Measurements from ENCODE around the gene PSTPIP1.
"Not testable (repeated sequence)": the region's sequence is repeated elsewhere in the genome, so short reads cannot be mapped to it uniquely, and the experiment has no call there.

The PSTPIP1 gene

DNA sequence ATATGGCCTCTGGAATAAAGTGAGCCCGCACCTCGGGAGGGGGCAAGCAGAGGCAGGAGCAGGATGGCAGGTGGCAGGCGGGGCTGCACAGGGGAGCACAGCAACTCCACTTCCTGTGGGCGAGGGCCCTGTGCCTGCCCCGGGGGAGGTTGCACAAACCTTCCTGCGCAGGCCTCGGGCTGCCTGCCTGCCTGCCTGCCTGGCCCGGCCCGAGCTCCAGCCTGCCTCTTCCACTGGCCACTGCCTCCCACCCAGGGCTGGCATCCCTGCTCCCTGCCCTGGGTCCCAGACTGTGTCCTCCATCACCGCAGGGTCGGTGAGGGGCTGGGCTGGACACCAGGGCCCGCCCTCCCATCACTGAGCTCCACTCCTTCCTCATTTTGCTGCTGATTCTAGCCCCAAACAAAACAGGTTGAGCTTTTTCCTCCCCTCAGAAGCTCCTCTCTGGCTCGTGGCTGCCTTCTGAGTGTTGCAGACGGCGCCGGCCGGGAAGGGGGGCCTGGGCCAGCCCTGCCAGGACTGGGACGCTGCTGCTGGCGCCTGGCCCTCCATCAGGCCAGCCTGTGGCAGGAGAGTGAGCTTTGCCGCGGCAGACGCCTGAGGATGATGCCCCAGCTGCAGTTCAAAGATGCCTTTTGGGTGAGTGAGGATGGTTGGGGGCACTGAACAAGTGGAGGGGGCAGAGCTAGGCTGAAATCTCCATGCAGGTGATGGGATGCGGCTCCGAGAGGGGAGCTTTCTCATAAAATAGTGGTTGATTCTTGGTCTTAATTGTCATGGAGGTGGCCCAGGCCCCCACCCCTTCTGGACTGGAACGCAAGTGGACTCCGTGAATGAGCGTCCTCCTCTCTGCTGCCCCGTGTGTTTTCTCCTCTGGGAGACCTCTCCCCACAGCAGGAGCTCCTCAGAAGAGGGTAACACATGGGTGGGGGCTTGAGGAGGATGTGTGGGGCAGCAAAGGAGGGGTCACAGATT is at the start of gene PSTPIP1:
PSTPIP1 (plus strand) TSS at position 156 of the 975 bp plus-strand sequence; CDS start at position 604, 448 bp downstream.
- DNase-seq: peak; percentile 82

DNA sequence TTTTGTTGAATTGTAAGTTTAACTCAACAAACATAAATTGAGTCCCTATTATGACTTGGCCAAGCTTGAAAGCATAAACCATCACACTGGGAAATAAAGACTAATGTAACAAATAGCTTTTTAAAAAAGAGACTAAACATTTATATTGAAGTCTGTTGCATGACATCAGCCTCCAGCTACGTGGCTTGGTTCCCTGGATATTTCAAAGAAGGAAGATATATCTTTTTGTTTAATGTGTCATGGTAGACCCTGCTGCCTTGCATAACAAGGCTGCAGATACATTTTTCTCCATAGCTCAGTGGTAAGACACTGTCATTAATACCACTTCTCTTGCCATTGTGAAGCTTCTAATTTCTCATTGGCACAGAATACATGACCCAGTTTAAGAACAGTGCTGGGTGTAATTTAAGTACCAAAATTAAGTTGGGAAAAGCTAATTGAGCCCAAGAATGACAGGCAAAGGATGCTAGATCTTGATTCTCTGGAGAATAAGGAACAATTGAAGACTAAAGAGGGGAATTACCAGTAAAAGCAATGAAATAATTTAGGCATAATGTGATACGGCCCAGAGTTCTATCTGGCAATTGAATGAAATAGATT is 49.3 kb upstream of the PSTPIP1 start:
- DNase-seq: no peak

DNA sequence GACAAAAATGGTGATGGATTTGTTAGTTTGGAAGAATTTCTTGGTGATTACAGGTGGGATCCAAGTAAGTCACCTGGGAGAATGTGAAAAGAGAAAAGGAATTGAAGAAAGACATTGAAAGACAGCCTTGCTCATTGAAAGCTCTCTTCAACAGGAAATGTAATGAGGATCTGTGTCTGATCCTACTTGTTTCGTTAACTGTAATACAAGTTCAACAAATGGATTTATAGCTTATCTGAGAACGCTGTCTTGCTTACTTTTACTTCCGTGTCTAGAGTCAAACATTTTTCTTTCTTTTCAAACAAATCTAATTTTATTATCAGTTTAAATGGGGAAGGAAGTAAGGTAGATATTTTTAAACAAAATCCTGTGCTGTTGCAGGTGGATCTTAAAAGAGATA is 47.5 kb upstream of the PSTPIP1 start:
- no peak for DNase-seq

DNA sequence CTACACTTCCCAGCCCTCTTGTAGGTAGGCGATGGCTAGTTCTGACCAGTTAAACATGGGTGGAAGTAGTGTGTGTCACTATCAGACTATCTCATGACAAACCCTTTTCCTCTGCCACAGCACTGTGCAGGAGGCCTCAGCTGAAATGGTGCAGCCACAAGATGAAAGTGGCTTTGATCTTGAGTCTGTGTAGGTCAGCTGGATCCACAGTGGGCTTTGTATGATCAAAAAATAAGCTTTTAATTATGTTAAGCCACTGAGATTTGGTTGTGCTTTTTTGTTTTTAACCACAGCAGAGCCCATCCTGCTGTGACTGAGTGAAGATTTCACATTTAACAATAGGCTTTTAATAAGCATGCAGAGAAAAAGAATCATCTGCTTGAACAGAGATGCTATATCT is 43.7 kb upstream of the PSTPIP1 start:
- no peak for DNase-seq

DNA sequence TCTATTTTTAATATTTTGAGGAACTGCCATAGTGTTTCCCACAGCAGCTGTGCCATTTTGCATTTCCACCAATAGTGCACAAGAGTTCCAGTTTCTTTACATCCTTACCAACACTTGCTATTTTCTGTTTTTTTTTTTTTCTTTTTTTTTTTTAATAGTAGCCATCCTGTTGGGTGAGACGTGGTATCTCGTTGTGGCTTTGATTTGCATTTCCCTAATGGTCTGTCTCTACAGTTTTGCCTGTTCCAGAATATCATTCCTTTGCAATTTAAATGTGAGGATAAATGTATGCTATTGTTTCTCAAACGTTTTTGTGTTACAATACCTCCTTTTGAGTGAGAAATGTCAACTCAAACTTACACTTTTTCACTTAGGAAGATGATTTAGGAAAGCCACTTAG is 41.0 kb upstream of the PSTPIP1 start:
- DNase-seq: no peak

DNA sequence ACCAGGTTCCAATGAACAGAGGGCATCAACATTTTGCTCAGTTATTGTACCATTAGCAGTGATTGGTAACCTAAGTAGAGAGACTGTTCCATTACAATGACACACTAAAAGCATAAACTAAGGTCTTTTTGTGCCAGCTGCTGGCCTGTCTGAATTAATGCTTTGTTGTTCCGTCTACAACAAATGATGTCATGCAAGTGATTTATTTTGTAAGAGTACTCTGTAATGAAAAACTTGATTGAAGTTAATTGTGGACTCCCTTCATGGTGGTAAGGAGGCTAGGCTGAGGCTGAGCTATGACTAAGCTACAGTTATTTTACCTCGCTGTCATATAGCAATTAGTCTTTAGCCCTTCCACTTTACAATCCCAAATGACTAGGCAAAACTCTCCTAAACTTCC is 40.2 kb upstream of the PSTPIP1 start:
- no peak for DNase-seq

DNA sequence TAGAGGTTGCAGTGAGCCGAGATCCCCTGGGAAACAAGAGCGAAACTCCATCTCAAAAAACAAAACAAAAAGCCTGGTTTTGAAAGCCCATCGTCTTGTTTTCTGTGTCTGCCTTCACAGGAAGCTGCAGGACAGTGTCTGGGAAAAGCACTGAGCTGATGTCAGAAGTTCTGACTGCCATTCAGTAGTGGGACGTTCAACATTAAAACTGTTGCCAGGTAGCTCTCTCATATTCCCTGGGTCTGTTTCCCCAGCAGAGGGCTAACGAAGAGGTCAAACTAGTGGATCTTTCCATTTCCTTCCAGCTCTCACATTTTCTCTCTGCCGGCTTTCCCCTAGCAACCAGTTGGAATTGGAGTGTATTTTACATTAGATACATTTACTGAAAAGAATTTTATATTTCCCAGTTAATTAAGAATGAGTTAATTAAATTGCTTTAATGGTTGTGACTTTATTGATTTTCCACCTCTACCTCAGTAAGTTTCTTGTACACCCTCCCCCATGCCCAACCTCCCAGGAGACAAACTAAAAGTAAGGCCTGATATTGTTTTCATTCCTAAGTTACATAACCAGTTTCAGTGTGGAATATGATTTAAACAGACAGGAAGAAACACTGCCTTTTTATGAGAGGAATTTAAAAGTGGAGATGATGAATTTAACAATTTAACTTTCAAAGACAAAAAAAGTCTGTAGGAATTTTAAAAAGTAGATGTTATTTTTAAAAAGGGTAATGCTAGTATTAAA is 33.5 kb upstream of the PSTPIP1 start:
- no peak for DNase-seq

DNA sequence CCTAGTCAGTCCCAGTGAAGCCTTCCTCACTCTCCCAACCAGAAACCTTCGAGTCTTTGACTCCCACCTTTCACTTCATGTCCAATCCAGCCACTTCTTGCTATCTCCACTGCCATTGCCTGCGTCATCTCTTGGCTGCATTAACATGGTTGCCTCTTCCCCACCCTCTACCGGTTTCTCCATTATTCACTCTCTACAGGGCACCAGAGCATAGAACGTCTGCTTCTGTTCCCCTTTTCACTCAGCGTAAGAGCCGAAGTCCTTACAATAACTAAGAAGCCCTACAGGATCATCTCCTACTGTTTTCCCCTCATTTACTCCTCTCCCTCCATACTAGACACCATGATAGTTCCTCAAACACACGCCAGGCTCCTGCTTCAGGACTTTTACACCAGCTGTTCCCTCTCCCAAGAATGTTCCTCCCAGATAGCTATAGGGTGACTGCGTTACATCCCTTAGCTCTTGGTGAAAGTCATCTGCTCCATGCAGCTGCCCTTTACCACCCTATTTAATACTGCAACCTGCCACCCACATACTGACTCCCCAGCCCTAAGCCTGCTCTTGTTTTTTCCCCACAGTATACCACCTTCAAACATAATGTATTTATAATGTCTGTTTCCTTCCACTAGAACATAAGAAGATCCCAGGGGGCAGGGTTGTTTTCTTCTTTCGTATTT is 32.5 kb upstream of the PSTPIP1 start:
- DNase-seq: no peak

DNA sequence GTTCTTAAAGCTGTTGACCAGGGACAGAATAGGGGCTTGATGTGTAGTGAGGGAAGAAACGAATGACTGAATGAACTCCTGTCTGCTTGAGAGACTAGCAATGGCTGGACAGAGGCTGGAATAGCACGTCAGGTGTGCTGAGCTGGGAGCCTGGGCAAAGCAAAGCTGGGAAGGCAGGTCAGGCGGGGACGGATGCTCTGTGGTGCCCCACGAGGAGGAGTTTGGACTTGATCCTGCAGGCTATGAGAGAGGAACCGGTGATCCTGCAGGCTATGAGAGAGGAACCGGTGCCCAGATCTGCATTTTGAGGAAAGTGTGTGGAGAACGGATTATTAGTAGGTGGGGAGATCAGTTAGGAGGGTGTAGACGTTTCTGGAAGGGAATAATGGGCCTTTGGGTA is 31.3 kb upstream of the PSTPIP1 start:
- no peak for DNase-seq

DNA sequence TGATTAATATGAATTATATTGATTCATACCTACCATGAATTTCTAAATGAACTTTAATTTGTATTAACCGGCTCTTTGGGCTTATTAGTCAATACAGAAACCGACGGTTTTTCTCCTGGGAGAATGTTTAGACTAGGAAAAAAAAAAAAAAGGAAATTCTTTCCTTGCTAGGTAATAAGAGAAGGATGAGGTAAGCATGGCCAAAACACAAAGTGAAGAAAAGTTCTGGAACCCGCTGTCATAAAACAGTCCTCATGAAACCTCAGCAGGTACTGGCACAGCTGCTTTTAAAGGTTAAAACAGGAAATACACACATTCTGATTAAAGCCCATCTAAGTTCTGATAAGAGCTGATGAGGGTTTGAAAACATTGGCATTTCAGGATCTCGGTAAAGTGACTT is 30.8 kb upstream of the PSTPIP1 start:
- no peak for DNase-seq

DNA sequence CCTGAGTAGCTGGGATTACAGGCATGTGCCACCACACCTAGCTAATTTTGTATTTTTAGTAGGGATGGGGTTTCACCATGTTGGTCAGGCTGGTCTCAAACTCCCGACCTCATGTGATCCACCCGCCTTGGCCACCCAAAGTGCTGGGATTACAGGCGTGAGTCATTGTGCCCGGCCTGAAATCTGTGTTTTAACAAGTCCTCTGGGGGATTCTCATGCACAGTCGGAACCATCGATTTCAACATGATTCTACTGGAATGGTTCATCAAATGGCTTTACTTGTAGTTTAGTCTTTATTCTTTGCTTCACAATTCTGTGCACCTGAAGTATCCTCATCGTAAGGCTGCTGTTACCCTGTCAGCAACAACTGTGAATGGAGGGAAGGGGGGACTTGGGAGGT is 28.9 kb upstream of the PSTPIP1 start:
- not testable (repeated sequence) for DNase-seq

DNA sequence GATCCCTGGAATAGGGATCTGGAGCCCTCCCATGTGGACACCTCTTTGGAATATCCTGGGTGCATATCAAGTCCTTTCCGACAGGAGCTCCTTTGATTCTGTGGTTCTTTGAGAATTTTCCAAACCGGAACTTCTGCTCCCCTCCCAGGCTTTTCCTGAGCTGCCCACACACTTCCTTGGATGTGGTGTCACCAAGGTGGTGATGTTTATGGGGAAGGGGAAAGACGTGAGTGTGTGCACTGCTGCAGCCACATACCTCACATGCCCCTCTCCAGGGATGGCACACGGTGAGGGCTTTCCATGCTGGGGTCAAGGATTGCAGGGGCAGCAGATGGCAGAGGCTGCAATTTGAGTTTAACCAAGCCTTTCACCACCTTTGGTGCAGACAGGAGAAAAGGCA is 27.9 kb upstream of the PSTPIP1 start:
- DNase-seq: no peak

DNA sequence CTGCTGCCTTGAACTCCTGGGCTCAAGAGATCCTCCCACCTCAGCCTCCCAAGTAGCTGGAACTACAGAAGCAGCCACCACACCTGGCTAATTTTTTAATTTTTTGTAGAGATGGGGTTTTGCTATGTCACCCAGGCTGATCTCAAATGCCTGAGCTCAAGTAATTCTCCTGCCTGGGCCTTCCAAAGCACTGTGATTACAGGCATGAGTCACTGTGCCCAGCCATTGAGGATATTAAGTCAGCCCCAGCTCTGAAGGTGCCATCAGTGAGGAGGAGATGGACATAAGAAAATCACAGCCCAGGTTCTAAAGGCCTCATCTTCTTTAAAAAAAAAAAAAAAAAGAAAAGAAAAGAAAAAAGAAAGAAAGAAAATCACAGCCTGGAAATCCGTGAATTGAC is 26.6 kb upstream of the PSTPIP1 start:
- DNase-seq: no peak

DNA sequence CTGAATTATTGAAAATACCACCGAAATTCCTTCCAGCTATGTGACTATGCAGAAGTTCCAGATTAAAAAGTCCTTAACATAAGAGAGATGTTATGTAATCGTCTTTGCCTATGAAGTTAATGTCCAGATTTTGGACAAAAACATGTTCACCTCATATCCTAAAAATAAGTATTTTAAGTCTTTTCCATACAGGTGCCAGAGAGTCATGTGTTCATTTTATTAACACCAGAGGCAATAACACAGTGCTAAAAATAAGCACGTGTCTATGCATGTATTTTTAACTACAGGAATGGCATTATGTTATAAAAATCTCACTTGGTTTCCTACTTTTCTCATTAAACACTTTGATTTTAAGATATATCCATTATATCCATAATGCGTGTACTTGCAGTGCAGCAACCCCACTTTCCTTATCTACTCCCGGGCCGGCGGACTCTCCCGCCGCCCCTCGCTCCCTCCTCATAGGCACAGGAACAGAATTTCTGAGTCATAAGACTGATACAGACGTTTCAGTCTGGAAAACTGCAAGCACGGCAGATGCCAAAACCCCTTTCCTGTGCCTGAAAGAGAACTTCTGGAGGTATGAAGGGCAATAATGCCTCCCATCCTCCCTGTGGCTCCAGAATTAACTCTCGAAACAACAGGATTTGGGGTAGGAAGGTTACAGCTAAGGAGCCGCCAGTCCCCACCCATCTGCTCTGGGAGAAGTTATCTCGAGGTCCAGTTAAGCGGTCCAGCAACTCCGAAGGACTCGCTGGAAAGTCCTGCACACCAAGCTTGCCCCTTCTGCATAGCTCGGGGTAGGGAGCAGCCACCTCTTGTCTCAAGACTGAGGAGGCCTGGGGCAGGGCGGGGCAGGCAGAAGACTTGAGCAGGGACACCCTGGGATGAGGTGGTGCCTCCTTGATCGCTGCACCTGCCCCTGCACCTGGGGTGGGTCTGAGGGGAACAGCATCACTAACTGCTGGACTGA is 22.3 kb upstream of the PSTPIP1 start:
- DNase-seq: no peak

DNA sequence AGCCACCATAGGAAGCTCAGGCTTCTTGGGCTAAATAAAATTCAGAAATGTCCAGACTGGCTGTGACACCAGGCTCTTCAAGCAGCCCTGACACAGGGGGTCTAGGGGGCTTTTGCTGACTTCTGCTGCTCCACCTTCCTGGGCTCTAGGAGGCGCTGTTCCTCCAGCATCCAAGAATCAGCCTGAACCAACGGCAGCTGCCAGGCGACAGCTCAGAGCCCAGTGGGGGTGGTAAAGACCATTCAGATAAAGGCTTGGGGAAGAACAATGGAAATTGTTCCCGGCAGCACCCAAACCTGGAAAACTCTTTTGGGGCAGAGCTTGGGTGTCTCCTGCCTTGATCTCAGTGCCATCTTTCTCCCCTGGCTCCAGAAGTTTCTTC is 21.6 kb upstream of the PSTPIP1 start:
- peak; percentile 85 for DNase-seq

DNA sequence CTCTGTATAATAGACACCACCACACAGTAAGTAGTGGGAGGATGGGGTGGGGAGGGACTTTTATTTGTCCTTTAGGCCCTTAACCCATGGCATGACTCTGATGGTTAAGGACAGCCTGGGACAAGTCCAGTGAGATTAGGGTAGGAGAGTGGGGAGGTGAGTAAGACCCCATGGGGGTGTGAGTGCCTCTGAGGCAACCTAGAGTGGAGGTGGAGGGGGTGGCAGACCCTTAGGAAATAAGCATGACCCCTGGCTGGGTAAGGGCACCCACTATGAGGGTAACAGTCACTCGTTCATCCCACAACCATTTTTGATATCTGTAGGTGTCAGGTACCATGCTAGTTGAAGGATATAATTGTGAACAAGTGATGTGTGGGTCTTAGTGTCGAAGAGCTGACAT is 21.0 kb upstream of the PSTPIP1 start:
- no peak for DNase-seq

DNA sequence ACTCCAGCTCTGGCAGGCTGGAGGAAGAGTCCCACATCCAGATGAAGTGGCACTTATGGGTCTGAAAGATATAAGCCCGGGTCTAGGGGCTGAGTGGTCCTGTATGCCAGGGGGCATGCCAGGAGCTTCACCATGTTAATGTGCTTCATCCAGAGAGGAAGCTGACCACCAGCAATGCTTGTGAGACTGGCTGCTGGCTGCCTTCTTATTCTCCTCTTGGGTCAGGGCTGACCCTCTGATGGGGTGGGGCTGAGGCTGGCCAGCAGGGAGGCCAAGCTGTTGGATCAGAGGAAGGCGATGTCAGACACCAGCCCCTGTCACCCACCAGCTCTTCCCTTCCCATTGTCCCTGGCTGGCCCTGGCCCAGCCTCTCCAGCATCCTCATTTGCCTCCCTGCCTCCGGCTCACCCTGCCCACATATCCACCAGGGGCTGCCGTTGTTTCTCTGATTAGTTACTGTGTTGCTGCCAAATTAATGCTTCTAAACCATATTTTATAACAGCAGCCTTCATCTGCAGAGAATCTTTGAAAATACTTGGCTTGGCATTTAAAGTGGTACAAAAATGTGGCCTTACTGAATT is 20.4 kb upstream of the PSTPIP1 start:
- DNase-seq: no peak

DNA sequence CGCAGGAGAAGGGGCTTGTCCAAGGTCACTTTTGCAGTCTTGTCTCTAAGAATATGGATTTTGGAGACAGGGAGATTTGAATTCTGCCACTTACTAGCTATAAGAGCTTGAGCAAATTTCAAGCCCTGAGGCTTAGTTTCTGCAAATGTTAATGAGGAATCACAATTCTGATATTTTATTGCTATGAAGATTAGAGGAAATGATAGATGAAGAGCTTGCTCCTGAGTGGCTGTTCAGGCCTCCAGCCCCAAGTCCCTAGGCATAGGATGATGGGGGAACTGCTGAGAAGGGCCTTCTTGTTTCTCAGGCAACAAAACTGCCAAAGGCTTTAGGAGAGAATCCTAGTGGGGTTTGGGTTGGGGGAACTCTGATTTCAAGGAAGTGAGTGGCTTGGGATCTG is 18.8 kb upstream of the PSTPIP1 start:
- DNase-seq: no peak

DNA sequence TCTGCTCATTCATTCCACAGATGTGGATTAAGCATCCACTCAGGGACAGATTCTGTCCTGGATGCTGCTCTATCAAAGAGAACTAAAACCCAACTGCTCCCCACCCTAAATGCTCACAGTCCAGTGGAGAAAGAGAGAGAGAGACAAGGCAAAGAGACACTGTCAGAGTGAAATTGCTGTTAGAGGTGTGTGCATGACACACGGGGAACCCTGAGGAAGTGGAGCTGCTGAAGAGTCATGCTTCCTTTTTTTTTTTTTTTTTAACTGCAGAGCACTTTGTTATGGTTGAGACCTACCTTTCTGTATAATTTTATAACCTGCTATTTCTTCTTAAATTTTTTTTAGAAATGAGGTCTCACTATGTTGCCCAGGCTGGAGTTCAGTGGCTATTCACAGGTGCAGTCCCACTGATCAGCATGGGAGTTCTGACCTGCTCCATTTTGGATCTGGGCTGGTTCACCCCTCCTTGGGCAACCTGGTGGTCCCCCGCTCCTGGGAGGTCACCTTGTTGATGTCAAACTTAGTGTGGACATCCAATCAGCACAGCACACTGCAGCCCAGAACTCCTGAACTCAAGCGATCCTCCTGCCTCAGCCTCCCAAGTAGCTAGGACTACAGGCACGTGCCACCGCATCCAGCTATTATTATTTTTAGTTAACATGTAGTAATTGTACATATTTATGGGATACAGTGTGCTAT is 18.2 kb upstream of the PSTPIP1 start:
- DNase-seq: peak; percentile 52

DNA sequence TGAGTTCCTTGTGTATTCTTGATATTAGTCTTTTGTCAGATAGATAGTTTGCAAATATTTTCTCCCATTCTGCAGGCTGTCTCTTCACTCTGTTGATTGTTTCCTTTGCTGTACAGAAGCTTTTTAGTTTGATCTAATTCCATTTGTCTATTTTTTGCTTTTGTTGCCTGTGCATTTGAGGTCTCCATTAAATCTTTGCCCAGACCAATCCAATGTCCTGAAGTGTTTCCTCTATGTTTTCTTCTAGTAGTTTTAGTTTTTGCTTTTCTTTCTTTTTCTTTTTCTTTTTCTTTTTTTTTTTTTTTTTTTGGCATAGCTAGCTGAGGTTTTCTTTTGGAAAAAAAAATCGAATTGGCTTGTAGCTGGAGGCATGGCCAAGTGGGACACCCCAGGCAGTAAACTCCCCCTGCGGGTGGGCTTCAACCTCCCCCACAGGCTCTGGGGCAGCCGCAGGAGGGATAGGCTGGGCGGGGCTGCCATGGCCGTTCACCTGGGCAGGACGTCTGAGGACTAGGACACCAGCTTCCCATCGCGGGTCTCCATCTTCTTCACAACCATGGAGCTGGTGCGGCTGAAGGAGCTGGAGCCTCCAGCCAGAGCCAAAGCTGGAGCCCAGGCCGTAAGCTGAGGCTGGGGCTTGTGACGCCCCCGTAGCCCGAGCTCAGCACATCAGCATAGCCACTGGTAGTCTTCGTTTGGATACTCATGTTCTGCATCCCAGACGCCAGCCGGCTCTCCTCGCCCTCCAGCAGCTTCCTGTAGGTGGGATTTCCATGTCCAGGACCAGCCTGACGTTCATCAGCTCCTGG is 16.2 kb upstream of the PSTPIP1 start:
- peak; percentile 38 for DNase-seq

Data from activated CD8-positive, alpha-beta memory T cell treated with anti-CD3 and anti-CD28 coated beads, Interleukin-2, amount 50 U/mL, for 48 hours (primary cell).